Inferior parietal cortex (tissue), 1 donor: Measurements from ENCODE around the gene CD302.
"Not testable (repeated sequence)": the region's sequence is repeated elsewhere in the genome, so short reads cannot be mapped to it uniquely, and the experiment has no call there.

Experiments
- DNase-seq: peaks from one replicate; pipeline ENCODE4 v3.0.0-alpha.2; 2016; ENCODE audit errors: extremely low spot score

Gene CD302

DNA sequence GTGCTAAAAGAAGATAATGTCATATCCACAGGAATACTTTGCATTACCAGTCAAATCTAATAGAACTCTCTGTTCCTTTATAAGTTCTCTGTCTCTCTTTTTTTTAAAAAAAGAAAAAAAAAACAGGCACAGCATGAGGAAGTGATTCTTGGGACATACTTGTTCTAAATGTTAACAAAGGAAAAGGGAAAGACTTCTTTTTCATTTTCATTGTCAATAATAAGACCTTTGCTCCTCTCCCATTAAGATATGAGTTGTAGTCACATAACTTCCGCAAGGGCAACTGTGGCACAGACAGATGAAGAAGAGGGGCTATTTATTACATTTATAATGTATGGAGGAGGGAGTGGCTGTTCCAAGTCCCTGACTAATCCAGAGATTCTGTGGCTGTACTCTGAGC, 4.7 kb downstream of the CD302 start:
- DNase-seq = no peak

GRCh38 chr2:159792599-159792998, 5.4 kb downstream of the CD302 start:
- no peak for DNase-seq

DNA sequence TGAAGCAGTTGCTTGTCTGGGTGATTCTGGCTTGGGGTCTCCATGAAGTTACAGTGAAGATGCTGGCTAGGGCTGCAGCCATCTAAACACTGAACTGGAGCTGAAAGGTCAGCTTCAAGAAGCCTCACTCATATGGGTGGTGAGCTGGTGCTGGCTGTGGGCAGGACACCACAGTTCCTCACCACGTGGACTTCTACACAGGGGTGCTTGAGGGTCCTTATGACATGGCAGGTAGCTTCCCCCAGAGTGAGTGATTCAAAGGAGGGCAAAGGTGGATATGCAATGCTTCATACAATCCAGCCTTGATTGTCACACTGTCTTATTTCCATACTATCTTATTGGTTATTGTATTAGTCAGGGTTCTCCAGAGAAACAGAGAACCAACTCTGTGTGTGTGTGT, 6.0 kb downstream of the CD302 start:
- DNase-seq = no peak

GRCh38 chr2:159790323-159790722, 7.7 kb downstream of the CD302 start:
- no peak for DNase-seq

DNA sequence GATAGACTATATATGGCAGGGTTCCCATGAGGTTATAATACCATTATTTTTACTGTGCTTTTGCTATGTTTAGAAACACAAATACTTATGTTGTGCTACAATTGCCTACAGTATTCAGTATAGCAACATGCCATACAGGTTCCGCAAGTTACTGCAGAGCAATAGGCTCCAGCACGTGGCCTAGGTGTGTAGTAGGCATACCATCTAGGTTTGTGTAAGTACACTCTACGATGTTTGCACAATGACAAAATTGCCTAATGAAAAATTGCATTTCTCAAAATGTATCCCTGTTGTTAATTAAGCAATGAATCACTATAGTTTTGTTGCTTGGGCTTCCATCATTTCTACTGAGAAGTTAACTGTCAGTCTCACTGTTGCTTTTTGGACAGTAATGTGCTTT, 9.8 kb downstream of the CD302 start:
- no peak for DNase-seq

DNA sequence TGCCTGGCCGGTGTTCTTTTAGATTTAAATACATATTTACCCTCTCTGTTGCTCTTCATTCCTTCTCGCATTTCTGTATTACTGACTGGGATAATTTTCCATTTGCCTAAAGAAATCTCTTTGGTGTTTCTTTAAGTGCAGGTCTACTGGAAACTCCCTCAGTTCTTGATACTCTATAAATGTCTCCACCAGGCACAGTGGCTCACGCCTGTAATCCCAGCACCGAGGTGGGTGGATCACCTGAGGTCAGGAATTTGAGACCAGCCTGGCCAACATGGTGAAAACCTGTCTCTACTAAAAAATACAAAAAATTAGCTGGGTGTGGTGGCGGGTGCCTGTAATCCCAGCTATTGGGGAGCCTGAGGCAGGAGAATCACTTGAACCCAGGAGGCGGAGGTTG, 10.4 kb downstream of the CD302 start:
- not testable (repeated sequence) for DNase-seq

GRCh38 chr2:159786938-159787337, 11.1 kb downstream of the CD302 start:
- DNase-seq = no peak

GRCh38 chr2:159785195-159785594, 12.8 kb downstream of the CD302 start:
- DNase-seq = no peak

- not testable (repeated sequence) for DNase-seq
These were observed 13.3 kb downstream of the CD302 start for GRCh38 chr2:159784744-159785143.

DNA sequence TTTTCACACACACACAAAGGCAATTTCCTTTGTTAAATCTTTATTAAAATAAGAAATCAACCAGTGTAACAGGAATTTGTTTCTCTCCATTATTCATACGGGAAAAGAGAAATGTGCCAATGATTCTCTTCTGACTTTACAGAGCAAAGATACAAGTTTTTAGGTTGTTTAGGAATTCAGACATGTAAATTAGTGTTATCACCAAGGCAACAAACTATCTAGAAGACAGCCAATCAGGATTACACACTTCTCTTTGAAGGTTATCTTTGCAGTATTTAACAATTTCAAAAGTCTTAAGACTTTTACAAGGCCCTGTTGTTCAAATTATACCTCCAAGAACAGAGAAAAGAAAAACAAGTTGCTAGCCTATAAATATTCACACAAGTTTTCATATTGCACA, 14.5 kb downstream of the CD302 start:
- DNase-seq = no peak

- no peak for DNase-seq
These were observed 21.7 kb downstream of the CD302 start for GRCh38 chr2:159776321-159776720.

DNA sequence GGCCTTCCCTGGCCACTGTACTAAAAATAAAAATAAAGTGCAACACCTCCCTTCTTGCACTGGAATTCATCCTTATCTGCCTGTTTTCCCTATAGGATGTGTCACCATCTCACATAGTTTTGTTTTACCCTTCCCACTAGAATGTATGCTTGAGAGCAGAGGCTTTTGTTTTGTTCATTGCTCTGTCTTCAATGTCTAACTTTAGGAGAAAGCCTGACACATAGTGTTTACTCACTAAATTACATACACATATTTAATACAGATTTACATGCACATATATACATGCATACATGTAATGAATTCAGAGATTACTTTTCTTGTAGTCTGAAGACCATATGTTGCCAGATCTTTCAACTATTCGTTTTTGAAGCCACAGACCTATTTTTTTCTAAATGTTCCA, 23.0 kb downstream of the CD302 start:
- DNase-seq = no peak

DNA sequence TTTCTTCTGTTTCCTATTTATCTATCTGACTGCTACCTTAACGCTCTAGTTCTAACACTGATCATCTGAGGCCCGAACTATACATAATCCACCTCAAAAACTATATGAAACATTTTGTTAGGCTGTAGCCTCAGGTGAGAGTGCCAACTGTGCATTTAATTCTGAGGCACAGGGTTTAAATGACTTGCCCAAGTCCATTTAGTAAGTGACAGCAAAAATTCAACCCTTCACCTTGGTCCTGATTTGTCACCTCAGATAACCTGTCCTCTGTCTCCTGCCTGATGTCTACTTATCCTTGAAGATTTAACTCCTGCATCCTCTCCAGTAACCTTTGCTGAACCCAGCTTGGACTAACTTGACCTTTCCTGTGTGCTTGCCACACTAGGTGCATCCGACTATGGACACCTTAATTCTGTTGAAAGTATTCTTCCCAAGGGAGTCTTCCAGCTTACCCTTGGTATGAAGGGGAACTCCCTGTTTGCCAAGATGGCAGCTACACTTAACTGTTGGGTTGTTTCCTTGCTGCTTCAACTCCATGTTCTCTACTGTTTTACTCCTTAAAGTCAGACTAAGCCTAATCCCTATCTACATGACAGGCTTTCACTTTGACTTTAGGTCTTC, 23.5 kb downstream of the CD302 start:
- DNase-seq = no peak

GRCh38 chr2:159773886-159774285, 24.1 kb downstream of the CD302 start:
- no peak for DNase-seq

DNA sequence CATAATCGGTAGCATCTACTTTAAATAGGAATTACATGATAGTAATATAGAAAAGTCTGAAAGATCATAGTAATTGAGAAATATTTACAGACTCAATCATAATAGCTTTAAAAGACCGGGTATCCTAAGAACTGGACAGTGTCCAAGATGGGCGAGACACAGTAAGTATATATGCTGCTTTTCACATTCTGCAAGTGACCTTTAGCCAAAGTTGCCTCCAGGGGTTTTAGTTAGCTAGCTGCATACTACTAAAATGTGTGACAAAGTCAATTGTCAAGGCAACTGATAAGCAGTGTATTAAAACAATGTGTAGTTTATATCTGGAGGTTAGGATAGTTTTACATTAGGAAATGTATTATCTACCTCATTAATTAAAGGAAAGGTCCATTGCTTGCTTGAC, 24.6 kb downstream of the CD302 start:
- no peak for DNase-seq

GRCh38 chr2:159769147-159769546, 28.9 kb downstream of the CD302 start:
- no peak for DNase-seq

- DNase-seq = no peak
These were observed 35.9 kb downstream of the CD302 start for GRCh38 chr2:159762075-159762474.

- no peak for DNase-seq
These were observed 37.7 kb downstream of the CD302 start for GRCh38 chr2:159760326-159760725.

DNA sequence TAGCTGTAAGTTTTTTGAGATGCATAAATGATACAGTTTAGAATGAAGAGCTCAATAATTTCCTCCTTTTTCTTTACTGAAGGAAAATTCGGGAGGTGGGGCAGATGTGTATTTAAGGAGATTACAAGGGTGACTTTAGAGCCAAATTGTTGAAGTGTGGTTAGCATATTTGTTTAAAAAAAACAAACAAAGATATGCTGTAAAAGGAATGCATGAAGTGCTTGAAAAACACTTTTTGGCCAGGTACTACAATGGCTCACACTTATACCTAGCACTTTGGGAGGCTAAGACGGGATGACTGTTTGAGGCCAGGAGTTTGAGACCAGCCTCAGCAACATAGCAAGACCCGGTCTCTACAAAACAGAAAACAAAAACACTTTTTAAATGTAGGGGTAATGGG, 38.4 kb downstream of the CD302 start:
- no peak for DNase-seq

DNA sequence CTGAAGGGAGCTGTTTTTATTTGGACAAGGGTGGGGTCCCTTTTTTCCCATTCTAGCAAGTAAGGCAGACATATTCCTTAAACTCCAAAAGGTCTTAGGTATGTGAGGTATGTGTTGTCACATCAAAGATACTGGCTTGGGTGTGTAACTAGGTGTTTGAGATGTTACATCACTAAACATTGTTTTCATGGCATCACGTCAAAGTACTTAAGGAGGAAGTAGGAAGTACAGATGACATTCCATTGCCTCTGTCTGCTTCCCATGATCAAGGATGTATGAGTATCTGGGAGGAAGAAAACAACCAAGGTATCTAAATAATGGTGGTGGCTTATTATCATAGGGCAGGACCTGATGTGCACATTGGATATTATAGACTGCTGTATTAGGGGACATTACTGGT, 39.3 kb downstream of the CD302 start:
- no peak for DNase-seq

GRCh38 chr2:159758239-159758638, 39.8 kb downstream of the CD302 start:
- DNase-seq = no peak

- DNase-seq = no peak
These were observed 42.2 kb downstream of the CD302 start for GRCh38 chr2:159755788-159756187.

DNA sequence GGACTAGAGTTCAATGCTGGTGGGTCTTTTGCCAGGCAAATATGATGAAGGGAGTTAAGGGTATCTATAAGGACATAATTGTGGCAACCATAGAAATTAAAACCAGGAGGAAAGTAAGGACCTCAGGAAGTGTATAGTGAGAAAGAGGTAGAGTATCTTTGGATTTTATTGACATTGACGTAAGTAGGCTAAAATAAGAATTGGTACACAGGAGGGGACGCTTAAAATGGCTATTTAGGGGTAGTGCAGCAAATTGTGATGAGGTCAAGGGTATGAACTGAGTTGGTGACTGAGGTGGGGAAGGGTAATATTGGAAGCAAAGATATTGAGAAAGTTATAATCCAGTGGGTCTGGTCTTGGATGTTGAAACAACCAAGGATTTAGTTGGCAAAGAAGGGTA, 43.0 kb downstream of the CD302 start:
- DNase-seq = no peak

GRCh38 chr2:159753797-159754196, 44.2 kb downstream of the CD302 start:
- no peak for DNase-seq
